Measurements from ENCODE around the gene MTRF1L.

The MTRF1L gene

DNA sequence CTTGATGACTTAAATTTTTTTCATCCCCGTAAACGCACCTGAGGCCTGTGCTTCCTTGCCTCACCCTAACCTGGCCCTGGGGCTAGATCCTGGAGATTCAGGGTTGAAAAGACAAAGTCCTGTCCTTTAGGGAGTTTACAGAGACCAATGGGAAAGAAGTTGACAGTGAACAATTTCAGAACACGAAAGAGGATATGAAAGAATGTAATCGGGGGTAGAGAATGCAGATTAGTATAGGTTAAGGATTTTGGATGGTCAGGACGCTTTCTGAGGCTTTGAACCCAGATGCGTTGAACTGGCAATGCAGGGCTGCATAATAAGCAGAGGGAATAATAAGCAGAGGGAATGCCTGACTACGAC, 18.0 kb downstream of the MTRF1L start:
- peak overlapping the region; percentile 100 for H3K27ac Mint-ChIP-seq
- DNase-seq, result no peak
- peaks cover 34% of the 10 kb centered on the region for H3K4me1 Mint-ChIP-seq
- no peaks in the 10 kb centered on the region for H3K27me3 Mint-ChIP-seq (ENCODE audit: low read depth, poor library complexity)
- no peaks in the 10 kb centered on the region for H3K9me3 Mint-ChIP-seq
- no peak for TF ChIP-seq CTCF (IDR thresholded peaks at IDR 0.05)
- H3K36me3 Mint-ChIP-seq (ENCODE audit: low read depth), result peaks cover 26% of the 10 kb centered on the region
- peak overlapping the region; percentile 99 for H3K4me3 Mint-ChIP-seq

- H3K4me3 Mint-ChIP-seq, result peak overlapping the region; percentile 99
- no peak for TF ChIP-seq CTCF (IDR thresholded peaks at IDR 0.05)
Observed at GRCh38 chr6:152983637-152984512, 18.6 kb downstream of the MTRF1L start.

DNA sequence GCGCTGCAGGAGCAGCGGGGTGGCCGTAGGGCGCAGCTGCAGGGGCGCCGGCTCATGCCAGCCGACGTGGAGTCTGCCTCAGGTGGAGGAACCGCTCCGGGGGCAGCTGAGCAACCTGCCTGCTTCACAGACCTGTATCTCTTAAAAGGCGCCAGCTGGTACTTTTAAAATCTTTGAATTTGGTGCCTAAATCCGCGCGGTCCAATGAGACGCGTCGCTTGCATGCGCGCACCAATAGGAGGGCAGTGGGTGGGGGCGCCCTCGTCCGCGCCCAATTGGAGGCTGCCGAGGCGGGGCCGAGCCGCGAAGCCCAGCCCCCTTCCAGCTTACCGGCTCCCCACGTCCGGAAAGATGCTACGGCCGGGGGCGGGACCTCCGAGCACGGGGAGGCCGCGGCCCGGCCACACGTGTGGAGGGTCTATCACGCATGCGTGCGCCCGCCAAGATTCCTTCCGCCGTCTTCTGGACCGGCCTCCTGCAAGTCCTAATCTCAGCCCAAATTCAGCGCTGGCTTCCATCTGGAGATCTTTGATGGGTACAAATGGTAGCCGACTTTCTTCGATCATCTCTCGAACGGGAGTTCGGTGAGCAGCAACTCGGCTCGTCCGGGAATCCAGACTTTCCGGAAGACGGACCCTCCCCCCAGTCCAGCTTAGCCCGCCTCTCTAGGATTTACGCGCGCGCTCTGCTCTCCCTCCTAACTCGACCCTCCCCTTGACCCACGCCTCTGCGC, 19.4 kb downstream of the MTRF1L start, which contains the start of gene FBXO5:
Gene FBXO5 (minus strand): TSS at position 138 of the 733 bp plus-strand sequence. CDS start 82 bp downstream, at position 56.
- H3K4me1 Mint-ChIP-seq, result peaks cover 47% of the 10 kb centered on the region
- H3K27me3 Mint-ChIP-seq (ENCODE audit: low read depth, poor library complexity), result no peaks in the 10 kb centered on the region
- DNase-seq, result peak; percentile 97
- H3K27ac Mint-ChIP-seq, result peak within 1 kb of the TSS; percentile 100
- no peak for TF ChIP-seq CTCF (IDR thresholded peaks at IDR 0.05)
- peak within 1 kb of the TSS; percentile 99 for H3K4me3 Mint-ChIP-seq
- peaks cover 32% of the 10 kb centered on the region for H3K36me3 Mint-ChIP-seq (ENCODE audit: low read depth)
- H3K9me3 Mint-ChIP-seq, result no peaks in the 10 kb centered on the region

More at GRCh38 chr6:152983637-152984512, 18.6 kb downstream of the MTRF1L start:
- Mint-ChIP-seq H3K9me3 (no peaks in the 10 kb centered on the region), H3K36me3 (ENCODE audit: low read depth) (peaks cover 26% of the 10 kb centered on the region), H3K27me3 (ENCODE audit: low read depth, poor library complexity) (no peaks in the 10 kb centered on the region), H3K27ac (peak overlapping the region; percentile 100), H3K4me1 (peaks cover 39% of the 10 kb centered on the region)
- DNase-seq, result peak; percentile 98

GRCh38 chr6:152981989-152982903, 20.3 kb downstream of the MTRF1L start:
- DNase-seq, result peak; percentile 26
- no peaks in the 10 kb centered on the region for H3K27me3 Mint-ChIP-seq (ENCODE audit: low read depth, poor library complexity)
- H3K4me3 Mint-ChIP-seq, result peak overlapping the region; percentile 99
- peaks cover 33% of the 10 kb centered on the region for H3K36me3 Mint-ChIP-seq (ENCODE audit: low read depth)
- H3K27ac Mint-ChIP-seq, result no peak overlapping the region
- no peaks in the 10 kb centered on the region for H3K9me3 Mint-ChIP-seq
- no peak for TF ChIP-seq CTCF (IDR thresholded peaks at IDR 0.05)
- H3K4me1 Mint-ChIP-seq, result peaks cover 55% of the 10 kb centered on the region

DNA sequence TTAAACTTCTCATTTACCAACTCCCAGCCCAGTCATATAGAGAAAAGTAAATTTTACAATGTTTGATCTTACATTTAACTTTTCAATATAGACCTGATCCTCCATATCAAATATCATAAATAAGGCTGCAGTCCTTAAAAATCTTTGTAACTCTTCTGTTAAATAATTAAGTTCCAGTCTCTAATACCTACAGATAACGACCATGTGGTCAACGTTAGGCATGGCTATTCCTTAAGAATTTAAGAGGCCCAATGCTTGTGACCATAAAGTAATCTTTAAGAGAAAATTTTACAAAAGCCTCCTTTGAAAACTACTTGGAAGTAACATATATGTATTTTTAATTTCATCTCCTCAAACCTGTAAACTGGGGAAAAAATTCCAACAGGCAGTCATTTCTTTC, 21.3 kb downstream of the MTRF1L start:
- peak overlapping the region; percentile 80 for H3K4me3 Mint-ChIP-seq
- no peak for DNase-seq
- H3K9me3 Mint-ChIP-seq, result no peaks in the 10 kb centered on the region
- peaks cover 33% of the 10 kb centered on the region for H3K36me3 Mint-ChIP-seq (ENCODE audit: low read depth)
- peak overlapping the region; percentile 24 for H3K27ac Mint-ChIP-seq
- no peaks in the 10 kb centered on the region for H3K27me3 Mint-ChIP-seq (ENCODE audit: low read depth, poor library complexity)
- H3K4me1 Mint-ChIP-seq, result peaks cover 64% of the 10 kb centered on the region
- no peak for TF ChIP-seq CTCF (IDR thresholded peaks at IDR 0.05)
